ENCODE data around the gene KRTAP12-3.
"Not testable (repeated sequence)": the region's sequence is repeated elsewhere in the genome, so short reads cannot be mapped to it uniquely, and the experiment has no call there.

The KRTAP12-3 gene

DNA sequence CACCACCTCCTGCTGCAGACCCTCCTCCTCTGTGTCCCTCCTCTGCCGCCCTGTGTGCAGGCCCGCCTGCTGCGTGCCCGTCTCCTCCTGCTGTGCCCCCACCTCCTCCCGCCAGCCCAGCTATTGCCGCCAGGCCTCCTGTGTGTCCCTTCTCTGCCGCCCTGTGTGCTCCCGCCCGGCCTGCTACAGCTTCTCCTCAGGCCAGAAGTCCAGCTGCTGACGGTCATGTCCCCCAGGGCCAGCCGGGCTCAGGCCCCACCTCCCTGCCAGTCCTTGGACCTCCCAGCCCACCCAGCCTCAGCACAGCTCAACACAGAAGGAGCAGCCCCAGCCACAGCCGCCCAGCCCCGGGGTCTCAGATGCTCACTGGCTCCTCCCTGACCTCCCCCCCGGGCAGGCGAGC lies 29.9 kb upstream of the KRTAP12-3 start:
- not testable (repeated sequence) for DNase-seq

DNA sequence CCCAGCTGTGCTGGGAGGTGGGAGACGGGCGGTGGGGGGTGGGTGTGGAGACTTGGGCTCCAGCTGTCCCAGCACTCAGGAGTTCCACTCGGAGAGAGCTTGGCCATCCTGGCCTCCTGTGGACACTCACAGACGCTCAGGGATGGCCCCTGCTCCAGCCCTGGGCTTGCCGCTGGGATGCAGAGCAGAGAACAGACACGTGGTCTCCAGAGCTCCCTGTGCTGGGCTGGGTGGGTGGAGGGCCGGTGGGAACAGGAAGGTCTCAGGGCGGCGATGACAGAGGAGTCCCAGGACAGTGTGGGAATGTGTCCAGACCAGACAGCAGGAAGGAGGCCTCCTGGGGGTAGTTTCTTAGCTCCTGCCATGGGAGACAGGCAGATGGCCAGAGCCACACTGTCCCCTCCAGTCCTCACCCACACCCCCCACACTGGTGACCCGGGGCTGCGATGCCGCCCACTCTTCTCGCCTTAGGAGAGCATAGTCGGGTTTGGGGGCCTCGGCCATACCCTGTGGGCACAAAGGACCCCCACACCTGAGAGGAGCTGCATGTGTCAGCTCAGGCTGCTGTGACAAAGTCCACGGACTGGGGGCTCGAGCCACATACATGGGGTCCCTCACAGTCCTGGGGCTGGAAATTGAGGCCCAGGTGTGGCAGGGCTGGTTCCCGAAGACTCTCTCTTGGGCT lies 28.9 kb upstream of the KRTAP12-3 start:
- DNase-seq = no peak

DNA sequence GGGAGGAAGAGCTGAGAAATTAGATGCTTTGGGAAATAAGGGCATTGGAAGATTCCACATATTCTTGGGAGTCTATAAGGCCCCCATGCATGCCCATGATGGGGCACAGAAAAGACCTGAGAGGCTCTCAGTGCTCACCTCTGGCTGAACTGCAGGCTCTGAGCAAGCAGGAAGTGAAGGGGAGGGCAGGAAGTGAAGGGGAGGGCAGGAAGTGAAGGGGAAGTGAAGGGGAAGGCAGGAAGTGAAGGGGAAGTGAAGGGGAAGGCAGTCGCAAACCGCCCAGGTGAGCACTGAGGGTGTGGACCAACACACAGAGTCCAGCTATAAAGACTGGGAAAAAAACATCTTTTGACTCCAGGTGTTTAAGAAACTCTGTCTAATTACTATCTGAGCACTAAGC lies 27.3 kb upstream of the KRTAP12-3 start:
- no peak for DNase-seq

DNA sequence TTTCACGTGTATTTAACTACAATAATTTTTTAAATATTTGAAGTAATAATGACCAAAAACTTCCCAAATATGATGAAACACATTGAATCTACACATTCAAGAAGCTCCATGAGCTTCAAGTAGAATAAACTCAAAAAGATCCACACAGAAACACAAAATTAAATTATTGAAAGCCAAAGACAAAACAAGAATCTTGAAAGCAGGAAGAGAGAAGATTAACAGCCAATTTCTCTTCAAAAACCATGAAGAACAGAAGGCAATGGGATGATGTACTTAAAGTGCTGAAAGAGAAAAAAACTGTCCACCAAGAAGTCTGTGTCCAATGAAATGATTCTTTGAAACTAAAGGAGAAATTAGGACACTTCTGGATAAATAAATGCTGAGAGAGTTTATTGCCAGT lies 25.7 kb upstream of the KRTAP12-3 start:
- no peak for DNase-seq

DNA sequence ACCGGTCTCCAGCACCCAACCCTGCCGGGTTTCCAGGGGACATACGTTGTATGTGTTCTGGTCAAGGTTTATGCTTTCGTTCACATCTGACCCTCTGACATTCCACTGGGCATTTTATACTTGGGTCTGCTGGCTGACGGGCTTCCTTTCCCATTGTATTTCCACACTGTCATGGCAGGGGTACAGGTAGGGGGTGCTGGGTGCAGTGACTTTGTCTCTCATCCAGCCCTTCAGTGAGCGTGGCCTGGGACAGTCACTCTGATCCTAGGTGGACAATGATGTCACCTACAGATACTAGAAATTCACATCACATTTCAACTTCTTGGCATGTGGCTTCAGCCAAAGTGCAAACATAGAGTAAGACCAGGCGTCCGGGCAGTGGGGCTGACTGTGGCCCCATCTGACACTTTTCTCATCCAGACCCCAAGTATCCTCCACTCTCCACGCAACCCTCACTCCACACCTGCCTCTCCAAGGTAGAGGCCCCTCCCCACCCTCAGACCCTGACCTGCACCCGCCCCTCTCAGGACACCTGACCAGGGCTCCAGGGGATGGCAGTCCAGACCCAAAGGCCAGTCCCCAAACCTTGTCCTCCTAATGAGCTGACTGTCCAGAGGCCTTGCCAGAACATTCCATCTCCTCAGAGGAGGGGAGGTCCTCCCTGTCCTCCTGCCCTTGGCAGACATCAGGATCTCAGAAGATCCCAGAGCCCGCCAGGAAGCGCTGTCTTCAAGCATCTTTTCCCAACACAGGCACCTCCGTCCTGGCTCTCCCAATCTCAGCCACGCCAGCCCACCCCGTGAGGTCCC lies 21.3 kb upstream of the KRTAP12-3 start:
- no peak for DNase-seq

DNA sequence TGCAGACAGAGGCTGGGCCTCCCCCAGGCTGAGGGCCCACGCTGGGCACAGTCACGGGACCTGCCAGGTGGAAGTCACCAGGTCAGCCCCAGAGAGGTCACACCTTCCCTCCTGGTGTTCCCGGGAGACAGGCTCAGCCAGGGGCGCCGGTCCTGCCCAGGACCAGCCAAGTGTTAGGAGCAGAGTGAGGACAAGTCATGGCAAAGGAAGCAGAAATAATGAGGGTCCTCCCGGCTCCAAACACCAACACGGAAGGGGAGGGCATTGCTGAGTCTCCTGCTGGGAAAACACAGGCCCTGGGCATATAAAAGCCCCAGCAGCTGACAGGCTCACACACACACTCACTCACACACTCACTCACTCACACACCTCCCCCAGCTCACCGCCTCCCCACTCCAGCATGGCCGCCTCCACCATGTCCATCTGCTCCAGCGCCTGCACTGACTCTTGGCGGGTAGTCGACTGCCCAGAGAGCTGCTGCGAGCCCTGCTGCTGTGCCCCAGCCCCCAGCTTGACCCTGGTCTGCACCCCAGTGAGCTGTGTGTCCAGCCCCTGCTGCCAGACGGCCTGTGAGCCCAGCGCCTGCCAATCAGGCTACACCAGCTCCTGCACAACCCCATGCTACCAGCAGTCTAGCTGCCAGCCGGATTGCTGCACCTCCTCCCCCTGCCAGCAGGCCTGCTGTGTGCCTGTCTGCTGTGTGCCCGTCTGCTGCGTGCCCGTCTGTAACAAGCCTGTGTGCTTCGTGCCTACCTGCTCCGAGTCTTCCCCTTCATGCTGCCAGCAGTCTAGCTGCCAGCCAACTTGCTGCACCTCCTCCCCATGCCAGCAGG lies 20.5 kb upstream of the KRTAP12-3 start, which contains the start of gene KRTAP10-10:
TSS of gene KRTAP10-10 (plus strand) at position 339 of the 833 bp plus-strand sequence. CDS start at position 401, 62 bp downstream.
- DNase-seq = no peak

DNA sequence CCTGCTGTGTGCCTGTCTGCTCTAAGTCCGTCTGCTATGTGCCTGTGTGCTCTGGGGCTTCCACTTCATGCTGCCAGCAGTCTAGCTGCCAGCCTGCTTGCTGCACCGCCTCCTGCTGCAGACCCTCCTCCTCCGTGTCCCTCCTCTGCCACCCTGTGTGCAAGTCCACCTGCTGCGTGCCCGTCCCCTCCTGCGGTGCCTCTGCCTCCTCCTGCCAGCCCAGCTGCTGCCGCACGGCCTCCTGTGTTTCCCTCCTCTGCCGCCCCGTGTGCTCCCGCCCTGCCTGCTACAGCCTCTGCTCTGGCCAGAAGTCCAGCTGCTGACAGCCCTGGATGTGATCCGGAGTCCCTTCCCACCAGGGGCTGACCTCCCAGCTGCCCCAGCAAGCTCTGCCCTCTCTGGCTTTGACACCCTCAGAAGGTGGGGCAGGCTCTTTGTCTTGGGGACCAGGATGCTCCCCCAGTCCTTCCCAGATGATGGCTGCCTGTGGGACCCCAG lies 19.8 kb upstream of the KRTAP12-3 start:
- not testable (repeated sequence) for DNase-seq

DNA sequence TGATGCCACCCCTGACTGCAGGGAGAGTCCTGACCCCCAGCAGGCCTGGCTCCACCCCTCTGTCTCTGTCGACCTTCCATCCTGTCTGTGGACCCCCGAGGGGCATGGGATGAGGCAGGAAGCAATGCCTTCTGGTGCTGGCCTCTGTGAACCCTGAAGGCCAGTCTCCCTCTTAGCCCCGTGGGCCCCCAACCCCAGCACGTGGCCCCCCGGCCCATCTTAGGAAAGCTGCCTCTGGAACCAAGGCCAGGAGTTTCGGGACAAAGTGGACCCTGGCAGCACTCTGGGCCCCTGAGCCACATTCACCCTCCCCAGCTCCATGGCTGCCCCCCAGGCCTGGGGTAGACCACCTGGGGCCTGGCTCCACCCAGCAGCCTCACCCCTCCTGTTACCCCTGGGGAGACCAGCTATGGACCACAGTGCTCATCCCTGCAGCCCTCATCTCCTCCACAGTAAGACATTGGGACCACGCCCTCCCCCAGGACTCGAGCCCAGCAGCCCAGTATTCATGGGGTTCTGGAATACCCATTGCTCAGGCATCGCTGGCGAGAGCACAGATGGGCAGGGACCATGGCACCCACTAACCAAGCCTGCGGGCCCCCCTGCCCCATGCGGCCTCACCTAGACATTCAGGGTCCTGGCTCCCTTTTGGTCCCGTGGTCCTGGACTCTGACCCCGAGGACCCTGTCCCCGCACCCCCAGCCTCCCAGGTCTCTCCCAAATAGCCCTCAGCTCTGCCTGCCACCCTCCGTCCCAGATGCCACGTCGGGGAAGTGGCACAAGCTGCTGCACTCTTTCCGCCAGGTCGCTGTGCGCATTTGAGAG lies 19.0 kb upstream of the KRTAP12-3 start:
- DNase-seq = not testable (repeated sequence)

DNA sequence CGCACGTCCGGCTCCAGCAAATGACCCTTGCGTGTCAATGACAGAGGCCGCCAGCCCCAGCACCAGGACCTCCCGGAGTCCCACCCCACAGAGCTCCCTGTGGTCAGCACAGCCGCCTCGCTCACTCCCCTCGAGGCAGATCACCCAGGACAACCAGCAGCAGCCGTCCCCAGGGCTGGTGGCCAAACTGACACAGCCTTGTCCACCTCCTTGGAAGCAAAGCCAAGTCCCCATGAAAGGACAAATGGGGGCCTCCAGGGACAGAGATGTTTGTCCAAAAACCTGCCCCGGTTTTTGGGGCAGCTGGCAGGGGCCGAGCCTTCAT lies 18.4 kb upstream of the KRTAP12-3 start:
- no peak for DNase-seq

DNA sequence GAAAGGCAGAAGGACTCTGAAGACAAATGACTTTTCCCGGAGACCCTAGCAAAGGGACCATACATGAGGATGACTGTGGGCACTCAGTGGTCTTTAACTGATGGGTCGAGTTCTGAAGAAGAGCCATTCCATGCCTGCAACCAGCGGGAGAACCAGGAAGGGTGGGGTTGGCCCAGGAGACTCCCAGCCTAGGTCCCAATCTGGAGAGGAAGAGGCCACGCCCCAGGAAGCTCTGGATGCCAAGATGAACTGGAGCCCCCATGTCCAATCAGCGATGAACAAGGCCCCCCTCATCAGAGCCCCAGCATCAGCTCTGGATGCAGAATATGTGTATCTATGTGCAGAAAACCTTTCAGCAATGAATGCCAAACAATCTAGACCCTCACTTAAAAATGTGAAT lies 17.0 kb upstream of the KRTAP12-3 start:
- DNase-seq = no peak

DNA sequence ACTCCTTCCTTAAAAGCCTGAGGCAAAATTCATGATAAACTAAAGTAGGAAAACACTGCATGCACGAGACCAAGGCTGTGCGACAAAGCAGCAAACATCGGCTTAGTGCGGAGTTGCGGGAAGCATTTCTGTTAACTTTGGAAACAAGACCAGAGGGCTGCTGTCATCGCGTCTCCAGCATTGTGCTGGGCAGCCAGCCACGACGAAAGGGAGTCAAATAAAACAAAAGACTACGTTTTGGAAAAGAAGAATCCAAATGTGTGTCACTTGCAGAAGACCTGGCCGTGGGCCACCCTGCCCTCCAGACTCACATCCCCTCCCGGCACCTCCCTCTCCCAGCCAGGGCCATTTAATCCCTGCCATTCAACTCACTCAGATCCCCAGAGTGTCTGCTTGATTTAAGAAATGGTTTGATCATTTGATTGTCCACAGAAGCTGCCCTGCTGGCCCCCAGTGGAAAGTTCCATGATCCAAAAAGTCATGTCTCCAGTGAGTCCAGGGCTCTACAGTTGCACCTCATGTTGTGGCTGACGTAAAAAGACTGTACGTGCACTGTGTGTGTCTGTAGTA lies 13.9 kb upstream of the KRTAP12-3 start:
- no peak for DNase-seq

DNA sequence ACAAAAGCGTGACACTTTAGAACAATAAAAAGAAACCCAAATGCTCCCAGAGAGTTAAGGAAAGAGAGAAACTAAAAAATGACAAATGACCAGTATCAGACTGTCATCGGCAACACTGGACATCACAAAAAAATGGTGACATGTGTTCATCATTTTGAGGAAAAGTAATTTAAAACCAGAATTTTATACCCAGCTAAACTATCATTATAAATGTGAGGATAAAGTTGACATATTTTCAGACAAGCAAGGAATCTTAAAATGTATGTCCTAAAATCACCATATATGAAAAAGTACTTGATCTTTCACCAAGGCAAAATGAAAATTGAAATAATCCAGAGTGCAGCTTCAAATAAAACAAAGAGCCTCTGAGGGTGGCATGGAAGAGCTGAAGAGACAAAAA lies 12.9 kb upstream of the KRTAP12-3 start:
- no peak for DNase-seq

DNA sequence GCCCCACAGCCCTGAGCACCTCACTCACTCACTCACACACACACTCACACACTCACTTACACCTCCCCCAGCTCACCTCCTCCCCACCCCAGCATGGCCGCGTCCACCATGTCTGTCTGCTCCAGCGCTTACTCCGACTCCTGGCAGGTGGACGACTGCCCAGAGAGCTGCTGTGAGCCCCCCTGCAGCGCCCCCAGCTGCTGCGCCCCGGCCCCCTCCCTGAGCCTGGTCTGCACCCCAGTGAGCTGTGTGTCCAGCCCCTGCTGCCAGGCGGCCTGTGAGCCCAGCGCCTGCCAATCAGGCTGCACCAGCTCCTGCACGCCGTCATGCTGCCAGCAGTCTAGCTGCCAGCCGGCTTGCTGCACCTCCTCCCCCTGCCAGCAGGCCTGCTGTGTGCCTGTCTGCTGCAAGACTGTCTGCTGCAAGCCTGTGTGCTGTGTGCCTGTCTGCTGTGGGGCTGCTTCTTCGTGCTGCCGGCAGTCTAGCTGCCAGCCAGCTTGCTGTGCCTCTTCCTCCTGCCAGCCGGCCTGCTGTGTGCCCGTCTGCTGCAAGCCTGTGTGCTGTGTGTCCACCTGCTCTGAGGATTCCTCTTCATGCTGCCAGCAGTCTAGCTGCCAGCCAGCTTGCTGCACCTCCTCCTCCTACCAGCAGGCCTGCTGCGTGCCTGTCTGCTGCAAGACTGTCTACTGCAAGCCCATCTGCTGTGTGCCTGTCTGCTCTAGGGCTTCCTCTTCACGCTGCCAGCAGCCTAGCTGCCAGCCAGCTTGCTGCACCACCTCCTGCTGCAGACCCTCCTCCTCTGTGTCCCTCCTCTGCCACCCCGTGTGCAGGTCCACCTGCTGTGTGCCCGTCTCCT lies 11.1 kb upstream of the KRTAP12-3 start, which contains the start of gene KRTAP10-11:
TSS of gene KRTAP10-11 (plus strand) at position 49 of the 856 bp plus-strand sequence. CDS start at position 94, 45 bp downstream.
- DNase-seq = not testable (repeated sequence)

DNA sequence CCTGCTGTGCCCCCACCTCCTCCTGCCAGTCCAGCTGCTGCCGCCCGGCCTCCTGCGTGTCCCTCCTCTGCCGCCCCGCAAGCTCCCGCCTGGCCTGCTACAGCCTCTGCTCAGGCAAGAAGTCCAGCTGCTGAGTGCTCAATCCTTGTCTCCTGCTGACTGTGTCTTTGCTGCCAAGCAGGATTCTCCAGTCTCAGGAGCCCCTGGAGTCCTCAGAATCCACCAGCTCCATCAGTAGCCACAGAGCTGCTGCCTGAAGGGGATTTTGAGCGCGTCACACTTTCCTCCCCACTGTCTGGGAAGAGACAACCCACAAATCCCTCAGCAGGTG lies 10.5 kb upstream of the KRTAP12-3 start:
- DNase-seq = no peak

DNA sequence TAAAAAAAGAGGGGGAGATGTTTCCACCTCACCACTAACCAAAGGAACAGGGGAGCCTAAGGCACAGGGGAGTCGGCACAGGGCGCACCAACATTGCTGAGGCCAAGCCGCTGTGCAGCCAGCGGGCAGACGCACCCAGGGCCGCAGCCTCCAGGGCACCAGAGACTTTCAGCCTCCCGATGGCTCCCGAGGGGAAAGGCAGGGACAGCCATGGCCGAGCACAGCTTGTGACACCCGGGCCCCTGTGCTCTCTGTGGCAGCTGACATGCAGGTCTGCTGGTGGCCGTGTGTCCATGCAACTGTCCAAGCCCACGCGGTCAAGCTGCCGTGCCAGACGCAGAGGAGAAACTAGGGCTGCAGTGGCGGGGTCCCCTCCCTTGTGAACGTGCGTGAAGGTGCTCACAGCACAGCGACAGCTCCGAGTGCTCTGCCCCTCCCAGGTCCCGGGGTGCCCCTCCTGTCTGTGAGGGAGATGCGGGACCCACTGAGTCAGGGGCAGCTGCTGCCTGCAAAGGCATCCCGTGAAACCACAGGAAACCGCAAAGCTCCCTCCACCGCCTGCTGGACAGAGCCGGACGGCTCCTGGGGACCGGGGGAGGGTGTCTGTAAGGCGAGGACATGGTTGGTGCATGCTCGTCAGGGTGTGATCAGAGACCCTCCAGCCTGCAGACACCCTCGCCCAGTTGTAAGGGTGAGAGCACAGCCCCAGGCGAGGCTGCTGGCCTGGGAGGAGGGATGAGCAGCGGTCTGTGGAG lies 9.0 kb upstream of the KRTAP12-3 start:
- no peak for DNase-seq

DNA sequence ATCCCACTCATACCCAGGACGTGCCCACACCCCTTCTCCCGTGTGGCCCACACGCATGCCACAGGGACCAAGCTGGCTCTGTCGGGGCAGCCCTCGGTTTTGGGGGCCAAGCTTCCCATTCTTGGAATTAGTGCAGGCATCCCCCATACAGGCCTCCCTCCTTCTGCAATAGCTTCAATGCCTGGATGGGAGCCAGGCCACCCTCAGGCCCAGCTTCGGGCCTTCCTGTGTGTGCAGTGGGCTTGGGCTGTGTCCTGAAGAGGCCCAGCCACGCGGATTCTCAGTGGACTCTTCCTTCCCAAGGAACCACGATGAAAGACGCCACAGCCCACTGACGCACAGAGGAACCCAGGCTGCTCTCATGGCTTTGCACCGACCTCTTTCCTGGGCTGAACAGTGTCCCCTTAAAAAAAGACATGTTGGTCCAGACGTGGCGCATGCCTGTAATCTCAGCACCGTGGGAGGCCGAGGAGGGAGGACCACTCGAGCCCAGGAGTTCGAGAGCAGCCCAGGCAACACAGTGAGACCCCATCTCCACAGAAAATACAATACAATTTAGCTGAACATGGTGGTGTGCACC lies 8.1 kb upstream of the KRTAP12-3 start:
- DNase-seq = no peak

DNA sequence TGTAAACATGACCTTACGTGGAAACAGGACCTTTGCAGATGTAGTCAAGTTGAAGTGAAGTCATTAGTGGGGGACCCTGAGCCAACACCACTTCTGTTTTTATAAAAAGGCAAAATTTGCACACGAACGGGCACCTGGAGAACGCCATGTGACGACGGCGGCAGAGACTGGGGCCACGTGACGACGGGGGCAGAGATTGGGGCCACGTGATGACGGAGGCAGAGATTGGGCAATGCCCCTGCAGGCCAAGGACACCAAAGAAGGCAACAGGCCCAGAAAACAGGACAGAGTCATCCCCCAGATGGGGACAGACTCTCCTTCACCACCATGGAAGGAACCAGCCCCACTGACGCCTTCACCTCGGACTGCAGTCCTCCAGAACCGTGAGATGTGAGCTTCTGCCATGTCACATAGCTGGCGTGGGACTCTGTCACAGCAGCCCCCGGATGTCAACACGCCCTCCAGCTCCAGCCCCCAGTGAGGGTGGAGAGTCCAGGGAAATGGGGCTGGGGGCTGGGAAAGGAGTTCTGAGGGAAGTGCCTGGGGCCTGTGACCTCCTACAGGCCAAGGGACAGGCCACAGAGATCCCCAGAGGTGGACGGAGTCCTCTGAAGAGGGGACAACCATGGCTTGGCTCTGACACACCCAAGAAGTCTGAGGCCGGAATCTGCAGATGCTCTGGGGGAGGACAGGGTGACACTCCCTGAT lies 7.3 kb upstream of the KRTAP12-3 start:
- no peak for DNase-seq

DNA sequence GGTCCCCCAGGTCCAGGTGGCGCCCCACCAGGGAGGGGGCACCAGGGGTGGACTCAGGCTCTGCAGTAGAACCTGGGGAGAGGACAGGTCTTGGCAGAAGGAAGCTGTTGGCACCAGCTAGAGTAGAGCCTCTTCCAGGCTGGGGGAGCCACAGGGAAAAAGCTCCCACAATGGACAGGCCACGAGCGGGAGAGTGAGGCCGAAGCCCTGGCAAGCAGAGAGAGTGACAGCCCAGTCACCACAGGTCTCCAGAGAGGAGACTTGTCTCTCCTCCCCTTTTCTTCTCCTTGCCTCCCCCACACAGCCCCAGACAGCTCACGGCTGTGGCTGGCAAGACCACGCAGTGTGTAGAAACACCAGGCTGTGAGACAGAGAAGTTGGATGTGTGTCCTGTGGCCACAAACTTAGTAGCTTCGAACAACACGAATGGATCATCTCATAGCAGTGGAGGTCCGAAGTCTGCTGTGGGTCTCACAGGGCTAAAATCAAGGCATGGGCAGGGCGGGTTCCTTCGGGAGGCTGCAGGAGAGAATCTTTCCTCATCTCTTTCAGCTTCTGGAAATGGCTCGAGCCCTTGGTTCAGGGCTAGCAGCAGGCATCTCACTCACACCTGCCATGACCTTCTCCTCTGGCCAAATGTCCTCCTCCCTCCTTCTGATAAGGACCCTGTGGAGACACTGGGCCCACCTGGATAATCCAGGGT lies 6.6 kb upstream of the KRTAP12-3 start:
- no peak for DNase-seq

DNA sequence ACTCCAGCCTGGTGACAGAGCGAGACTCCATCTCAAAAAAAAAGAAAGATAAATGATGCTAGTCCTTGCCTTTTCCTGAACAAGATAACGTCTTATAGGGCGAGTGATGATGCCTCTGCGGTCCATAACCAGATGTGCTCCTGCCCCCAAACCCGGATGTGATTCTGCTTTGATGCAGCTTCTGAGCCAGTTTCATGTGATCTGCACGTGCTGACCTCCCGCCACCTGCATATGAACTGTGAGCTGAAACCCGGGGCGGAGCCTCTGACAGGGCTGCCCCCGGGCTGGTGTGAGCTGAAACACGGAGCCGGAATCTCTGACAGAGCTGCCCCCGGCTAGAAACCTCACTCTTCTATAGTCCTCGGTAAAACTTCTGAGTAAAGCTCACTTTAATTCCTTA lies 4.6 kb upstream of the KRTAP12-3 start:
- no peak for DNase-seq
